Endometrial microvascular endothelial cells (primary cell): ENCODE measurements around the gene PSMD11. TPM values are rescaled to one million over a fixed set of nuclear protein-coding genes. Genes with fewer than 3 reads are reported as not detected.

Experiments
- in situ Hi-C: cut with HindIII; loops from 2 replicates; pipeline ENCODE4 v1.10.0; 2017; ENCODE audit warnings: low sequenced_read_pairs, low pct_unique_long_range_greater_than_20kb; ENCODE audit errors: inconsistent ontology term
- total RNA-seq: library from RNA; depleted of rRNA; stranded (reverse); fragments of >200 nt; gene quantifications from one replicate; pipeline ENCODE4 v1.2.3, GENCODE V29; 2015; ENCODE audit errors: inconsistent ontology term

Gene PSMD11
- total RNA-seq, 1 donor from 2014 or later = 119 TPM

- in situ Hi-C loops = no loop called here
Observed at GRCh38 chr17:32461853-32462617, 17.7 kb downstream of the PSMD11 start.

GRCh38 chr17:32463304-32463703 is 19.0 kb downstream of the PSMD11 start:
- in situ Hi-C loops = no loop called here

GRCh38 chr17:32464374-32464773 is 20.1 kb downstream of the PSMD11 start:
- in situ Hi-C loops = no loop called here

- in situ Hi-C loops = no loop called here
Observed at GRCh38 chr17:32467949-32468348, 23.6 kb downstream of the PSMD11 start.

- in situ Hi-C loops = no loop called here
Observed at GRCh38 chr17:32470405-32471167, 26.3 kb downstream of the PSMD11 start.

- in situ Hi-C loops = no loop called here
Observed at GRCh38 chr17:32471652-32472051, 27.3 kb downstream of the PSMD11 start.

- in situ Hi-C loops = no loop called here
Observed at GRCh38 chr17:32475258-32475657, 30.9 kb downstream of the PSMD11 start.

- in situ Hi-C loops = no loop called here
Observed at GRCh38 chr17:32477220-32477619, 32.9 kb downstream of the PSMD11 start.

GRCh38 chr17:32479074-32479617 is 34.8 kb downstream of the PSMD11 start:
- in situ Hi-C loops = no loop called here

- in situ Hi-C loops = no loop called here
Observed at GRCh38 chr17:32481193-32481592, 36.9 kb downstream of the PSMD11 start.

GRCh38 chr17:32482568-32483320 is 38.4 kb downstream of the PSMD11 start:
- in situ Hi-C loops = no loop called here

GRCh38 chr17:32483451-32484019 is 39.2 kb downstream of the PSMD11 start:
- in situ Hi-C loops = no loop called here

- in situ Hi-C loops = no loop called here
Observed at GRCh38 chr17:32484041-32484461, 39.7 kb downstream of the PSMD11 start.

- in situ Hi-C loops = no loop called here
Observed at GRCh38 chr17:32484628-32485027, 40.3 kb downstream of the PSMD11 start.

GRCh38 chr17:32485261-32486110 is 41.2 kb downstream of the PSMD11 start:
- in situ Hi-C loops = no loop called here

- in situ Hi-C loops = no loop called here
Observed at GRCh38 chr17:32486111-32486700, 41.9 kb downstream of the PSMD11 start.

GRCh38 chr17:32486701-32487472 is 42.6 kb downstream of the PSMD11 start, which contains the start of gene CDK5R1:
Gene CDK5R1 (plus strand): TSS chr17:32486993. CDS start chr17:32487621, 628 bp downstream.
- in situ Hi-C loops = no loop called here
